NT2/D1 (cell line): Measurements from ENCODE around the gene DNAJB1.

ENCODE experiments used
- DNase-seq: peaks from one replicate; pipeline ENCODE4 v3.0.0-alpha.2; 2011; ENCODE audit warnings: low read depth, low spot score
- H3K27me3 ChIP-seq: 2 replicates; pipeline ENCODE4 v1.6.0; 2011; ENCODE audit warnings: mild to moderate bottlenecking; ENCODE audit not compliant: insufficient read length, insufficient read depth
- H3K36me3 ChIP-seq: 2 replicates; pipeline ENCODE4 v1.6.1; 2011; ENCODE audit warnings: mild to moderate bottlenecking, low read length, mixed read lengths; ENCODE audit not compliant: insufficient read depth, insufficient read length
- H3K4me1 ChIP-seq: 2 replicates; pipeline ENCODE4 v1.5.1; 2011; ENCODE audit not compliant: insufficient read depth, insufficient read length
- H3K4me3 ChIP-seq: 2 replicates; pipeline ENCODE4 v1.5.1; 2011; ENCODE audit warnings: low read depth; ENCODE audit not compliant: insufficient read length
- H3K9ac ChIP-seq: 2 replicates; pipeline ENCODE4 v1.6.0; 2011; ENCODE audit warnings: low read depth; ENCODE audit not compliant: insufficient read length
- H3K9me3 ChIP-seq: 2 replicates; pipeline ENCODE4 v1.5.1; 2011; ENCODE audit warnings: mild to moderate bottlenecking, low read length; ENCODE audit not compliant: insufficient read depth
- SUZ12 ChIP-seq: IDR thresholded peaks from 2 replicates; pipeline ENCODE4 v1.6.1; 2011; ENCODE audit not compliant: insufficient read length, insufficient read depth; ENCODE audit errors: extremely low read depth
- YY1 ChIP-seq: IDR thresholded peaks from 2 replicates; pipeline ENCODE4 v1.6.1; 2011; ENCODE audit not compliant: insufficient read length, insufficient read depth
- ZNF274 ChIP-seq: IDR thresholded peaks from 2 replicates; pipeline ENCODE4 v1.6.1; 2011; ENCODE audit warnings: mild to moderate bottlenecking, low read depth, low read length

The DNAJB1 gene

GRCh38 chr19:14525729-14526128 lies 7.5 kb upstream of the DNAJB1 start:
- no peak for DNase-seq
- H3K27me3 ChIP-seq, result no peaks in the 10 kb centered on the region
- no peak overlapping the region for H3K9ac ChIP-seq
- H3K36me3 ChIP-seq, result no peaks in the 10 kb centered on the region
- TF ChIP-seq YY1, result no peak
- TF ChIP-seq ZNF274, result no peak
- TF ChIP-seq SUZ12, result no peak
- no peaks in the 10 kb centered on the region for H3K9me3 ChIP-seq
- peaks cover under 1% of the 10 kb centered on the region for H3K4me1 ChIP-seq
- H3K4me3 ChIP-seq, result no peak overlapping the region

- H3K9ac ChIP-seq, result no peak overlapping the region
- H3K4me3 ChIP-seq, result no peak overlapping the region
- no peaks in the 10 kb centered on the region for H3K9me3 ChIP-seq
- H3K27me3 ChIP-seq, result no peaks in the 10 kb centered on the region
- TF ChIP-seq YY1 (no peak), ZNF274 (no peak), SUZ12 (no peak)
- peaks cover 9% of the 10 kb centered on the region for H3K4me1 ChIP-seq
- H3K36me3 ChIP-seq, result peaks cover 20% of the 10 kb centered on the region
- DNase-seq, result no peak
These were observed 2.3 kb upstream of the DNAJB1 start for GRCh38 chr19:14520543-14520942.

DNA sequence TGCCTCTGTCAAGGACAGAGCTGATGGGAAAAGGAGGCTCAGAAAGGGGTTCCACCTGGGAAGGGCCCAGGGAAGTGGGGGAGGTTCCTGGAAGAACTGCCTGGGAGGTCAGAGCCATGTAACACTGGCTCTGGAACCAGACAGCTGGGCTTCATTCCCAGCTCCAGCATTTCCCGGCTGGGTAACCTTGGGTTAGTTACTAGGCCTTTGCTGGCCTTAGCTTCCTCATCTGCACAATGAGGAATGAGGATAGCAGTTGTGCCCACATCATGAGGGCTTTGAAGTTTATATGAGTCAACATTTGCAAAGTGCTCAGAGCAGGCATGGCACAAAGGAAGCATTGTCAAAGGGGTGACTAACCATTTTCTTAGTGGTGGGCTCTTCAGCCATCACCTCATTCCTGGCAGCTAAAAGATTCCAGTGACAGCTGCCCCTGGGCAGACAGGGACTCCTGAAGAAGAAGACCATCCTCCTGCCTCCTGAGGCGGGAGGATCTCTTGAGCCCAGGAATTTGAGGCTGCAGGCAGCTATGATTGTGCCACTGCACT lies 1.7 kb upstream of the DNAJB1 start:
- Histone ChIP-seq H3K4me3 (no peak overlapping the region), H3K36me3 (peaks cover 26% of the 10 kb centered on the region), H3K9me3 (no peaks in the 10 kb centered on the region), H3K9ac (peak overlapping the region; percentile 69), H3K27me3 (no peaks in the 10 kb centered on the region), H3K4me1 (peaks cover 9% of the 10 kb centered on the region)
- TF ChIP-seq SUZ12 (no peak), YY1 (no peak), ZNF274 (no peak)
- no peak for DNase-seq

GRCh38 chr19:14519245-14519859 lies 1.2 kb upstream of the DNAJB1 start:
- DNase-seq, result no peak
- Histone ChIP-seq H3K36me3 (peaks cover 32% of the 10 kb centered on the region), H3K9ac (peak overlapping the region; percentile 69), H3K4me3 (no peak overlapping the region), H3K4me1 (peaks cover 9% of the 10 kb centered on the region), H3K27me3 (no peaks in the 10 kb centered on the region), H3K9me3 (no peaks in the 10 kb centered on the region)
- TF ChIP-seq SUZ12 (no peak), ZNF274 (no peak), YY1 (no peak)

- Histone ChIP-seq H3K4me3 (peak overlapping the region; percentile 94), H3K27me3 (no peaks in the 10 kb centered on the region), H3K9me3 (no peaks in the 10 kb centered on the region), H3K36me3 (peaks cover 39% of the 10 kb centered on the region), H3K9ac (peak overlapping the region; percentile 97), H3K4me1 (peaks cover 9% of the 10 kb centered on the region)
- no peak for TF ChIP-seq SUZ12
- TF ChIP-seq ZNF274, result no peak
- TF ChIP-seq YY1, result no peak
- DNase-seq, result no peak
These were observed 754 bp downstream of the DNAJB1 start for GRCh38 chr19:14517446-14517839.

DNA sequence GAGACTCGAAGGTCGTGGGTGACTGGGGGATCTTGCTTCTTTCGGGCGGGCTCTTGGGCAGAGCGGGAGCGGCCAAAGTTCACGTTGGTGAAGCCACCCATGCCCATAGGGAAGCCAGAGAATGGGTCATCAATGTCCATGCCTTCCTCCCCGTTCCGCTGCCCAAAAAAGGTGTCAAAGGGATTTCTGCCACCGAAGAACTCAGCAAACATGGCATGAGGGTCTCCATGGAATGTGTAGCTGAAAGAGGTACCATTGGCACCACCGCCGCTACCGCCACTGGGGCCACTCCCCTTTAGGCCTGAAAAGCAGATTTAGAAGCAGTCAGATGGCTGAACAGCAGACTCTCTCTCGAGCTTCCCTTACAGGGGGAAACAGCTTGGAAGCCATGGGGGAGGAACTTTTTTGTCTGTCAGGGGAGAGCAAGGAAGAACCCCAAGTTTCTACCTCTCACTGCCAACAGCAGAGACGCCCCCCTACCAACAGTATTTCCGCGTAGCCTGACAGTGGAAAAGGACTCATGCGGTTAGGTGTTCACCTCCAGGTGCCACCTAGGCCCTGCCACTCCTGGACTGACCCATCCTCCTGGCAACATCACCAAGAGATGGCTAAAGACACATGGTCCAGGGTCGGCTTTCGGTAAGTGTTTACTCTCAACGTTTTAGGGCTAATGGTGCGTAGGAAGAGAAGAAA lies 1.3 kb downstream of the DNAJB1 start:
- no peak for DNase-seq
- H3K27me3 ChIP-seq, result no peaks in the 10 kb centered on the region
- peak overlapping the region; percentile 94 for H3K4me3 ChIP-seq
- TF ChIP-seq YY1, result no peak
- no peak for TF ChIP-seq SUZ12
- peak overlapping the region; percentile 97 for H3K9ac ChIP-seq
- peaks cover 39% of the 10 kb centered on the region for H3K36me3 ChIP-seq
- H3K9me3 ChIP-seq, result no peaks in the 10 kb centered on the region
- H3K4me1 ChIP-seq, result peaks cover 9% of the 10 kb centered on the region

DNA sequence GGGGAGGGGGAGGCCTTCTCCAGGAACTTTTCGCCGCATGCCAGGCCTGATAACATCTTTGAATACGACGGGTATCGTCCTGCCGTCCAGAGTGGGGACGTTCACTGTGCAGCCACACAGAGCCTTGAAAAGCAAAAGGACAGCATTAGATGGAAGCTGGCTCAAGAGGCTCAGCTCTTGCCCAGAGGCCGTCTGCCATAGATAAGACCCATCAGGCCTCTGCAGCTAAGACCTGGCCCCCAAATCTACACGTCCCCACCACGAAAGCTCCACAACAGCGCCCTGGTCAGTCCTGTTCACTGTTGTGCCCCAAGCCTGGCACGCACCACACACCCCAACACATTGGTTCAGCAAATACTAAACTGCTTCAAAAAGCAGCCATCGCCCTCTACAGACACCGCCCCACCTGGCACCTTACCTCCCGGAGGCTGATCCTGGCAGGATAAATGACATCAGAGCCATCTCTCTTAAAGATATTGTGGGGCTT lies 2.1 kb downstream of the DNAJB1 start:
- H3K4me1 ChIP-seq, result peaks cover 9% of the 10 kb centered on the region
- peaks cover 39% of the 10 kb centered on the region for H3K36me3 ChIP-seq
- H3K9me3 ChIP-seq, result no peaks in the 10 kb centered on the region
- TF ChIP-seq ZNF274 (no peak), SUZ12 (no peak)
- H3K27me3 ChIP-seq, result no peaks in the 10 kb centered on the region
- peak overlapping the region; percentile 27 for H3K4me3 ChIP-seq
- no peak for DNase-seq
- peak overlapping the region; percentile 52 for H3K9ac ChIP-seq
